ENCODE measurements around the gene ITM2B.
"Not testable (repeated sequence)": the region's sequence is repeated elsewhere in the genome, so short reads cannot be mapped to it uniquely, and the experiment has no call there.

ITM2B gene

GRCh38 chr13:48201044-48201443 lies 32.0 kb upstream of the ITM2B start:
- Histone ChIP-seq H3K9me3 (ENCODE audit: control insufficient read depth in 1 of 2, low read length in 2 of 2) (no peaks in the 10 kb centered on the region), H3K36me3 (ENCODE audit: control insufficient read depth in 1 of 2, insufficient read depth in 2 of 2, low read length in 2 of 2) (no peaks in the 10 kb centered on the region), H3K27ac (ENCODE audit: low read depth, low read length) (no peak overlapping the region), H3K9ac (ENCODE audit: low read depth in 1 of 2, low read length in 2 of 2) (no peak overlapping the region), H3K4me1 (ENCODE audit: control insufficient read depth in 1 of 2, insufficient read depth in 2 of 2, low read length in 2 of 2) (peaks cover 9 to 16% of the 10 kb centered on the region in 2 donors), H3K27me3 (ENCODE audit: control insufficient read depth in 1 of 2, insufficient read depth in 2 of 2, low read length in 2 of 2) (no peaks in the 10 kb centered on the region), H3K4me3 (ENCODE audit: low read depth in 1 of 2, low read length in 2 of 2) (no peak overlapping the region)

- not testable (repeated sequence) for H3K4me3 ChIP-seq (ENCODE audit: low read depth in 1 of 2, low read length in 2 of 2); H3K4me1 ChIP-seq (ENCODE audit: control insufficient read depth in 1 of 2, insufficient read depth in 2 of 2, low read length in 2 of 2); H3K27ac ChIP-seq (ENCODE audit: low read depth, low read length); H3K27me3 ChIP-seq (ENCODE audit: control insufficient read depth in 1 of 2, insufficient read depth in 2 of 2, low read length in 2 of 2); H3K9ac ChIP-seq (ENCODE audit: low read depth in 1 of 2, low read length in 2 of 2); H3K36me3 ChIP-seq (ENCODE audit: control insufficient read depth in 1 of 2, insufficient read depth in 2 of 2, low read length in 2 of 2); H3K9me3 ChIP-seq (ENCODE audit: control insufficient read depth in 1 of 2, low read length in 2 of 2)
Measured at GRCh38 chr13:48207207-48207606, 25.8 kb upstream of the ITM2B start.

- Histone ChIP-seq H3K27ac (ENCODE audit: low read depth, low read length) (no peak overlapping the region), H3K4me1 (ENCODE audit: control insufficient read depth in 1 of 2, insufficient read depth in 2 of 2, low read length in 2 of 2) (no peaks in the 10 kb centered on the region), H3K9ac (ENCODE audit: low read depth in 1 of 2, low read length in 2 of 2) (no peak overlapping the region), H3K9me3 (ENCODE audit: control insufficient read depth in 1 of 2, low read length in 2 of 2) (peaks cover 0 to 4% of the 10 kb centered on the region in 2 donors), H3K36me3 (ENCODE audit: control insufficient read depth in 1 of 2, insufficient read depth in 2 of 2, low read length in 2 of 2) (no peaks in the 10 kb centered on the region), H3K4me3 (ENCODE audit: low read depth in 1 of 2, low read length in 2 of 2) (no peak overlapping the region), H3K27me3 (ENCODE audit: control insufficient read depth in 1 of 2, insufficient read depth in 2 of 2, low read length in 2 of 2) (no peaks in the 10 kb centered on the region)
Measured at GRCh38 chr13:48210178-48210577, 22.8 kb upstream of the ITM2B start.

- H3K27me3 ChIP-seq (ENCODE audit: control insufficient read depth in 1 of 2, insufficient read depth in 2 of 2, low read length in 2 of 2) = no peaks in the 10 kb centered on the region
- H3K27ac ChIP-seq (ENCODE audit: low read depth, low read length) = no peak overlapping the region
- H3K4me1 ChIP-seq (ENCODE audit: control insufficient read depth in 1 of 2, insufficient read depth in 2 of 2, low read length in 2 of 2) = no peaks in the 10 kb centered on the region
- H3K9ac ChIP-seq (ENCODE audit: low read depth in 1 of 2, low read length in 2 of 2) = no peak overlapping the region
- no peaks in the 10 kb centered on the region for H3K36me3 ChIP-seq (ENCODE audit: control insufficient read depth in 1 of 2, insufficient read depth in 2 of 2, low read length in 2 of 2)
- H3K4me3 ChIP-seq (ENCODE audit: low read depth in 1 of 2, low read length in 2 of 2) = no peak overlapping the region
- peaks cover 0 to 4% of the 10 kb centered on the region in 2 donors for H3K9me3 ChIP-seq (ENCODE audit: control insufficient read depth in 1 of 2, low read length in 2 of 2)
Measured at GRCh38 chr13:48214519-48215121, 18.4 kb upstream of the ITM2B start.

GRCh38 chr13:48215511-48216203 lies 17.3 kb upstream of the ITM2B start:
- not testable (repeated sequence) for H3K9me3 ChIP-seq (ENCODE audit: control insufficient read depth in 1 of 2, low read length in 2 of 2); H3K27ac ChIP-seq (ENCODE audit: low read depth, low read length); H3K4me3 ChIP-seq (ENCODE audit: low read depth in 1 of 2, low read length in 2 of 2); H3K4me1 ChIP-seq (ENCODE audit: control insufficient read depth in 1 of 2, insufficient read depth in 2 of 2, low read length in 2 of 2); H3K9ac ChIP-seq (ENCODE audit: low read depth in 1 of 2, low read length in 2 of 2); H3K27me3 ChIP-seq (ENCODE audit: control insufficient read depth in 1 of 2, insufficient read depth in 2 of 2, low read length in 2 of 2); H3K36me3 ChIP-seq (ENCODE audit: control insufficient read depth in 1 of 2, insufficient read depth in 2 of 2, low read length in 2 of 2)

- Histone ChIP-seq H3K9me3 (ENCODE audit: control insufficient read depth in 1 of 2, low read length in 2 of 2) (peaks cover 0 to 4% of the 10 kb centered on the region in 2 donors), H3K9ac (ENCODE audit: low read depth in 1 of 2, low read length in 2 of 2) (no peak overlapping the region), H3K4me1 (ENCODE audit: control insufficient read depth in 1 of 2, insufficient read depth in 2 of 2, low read length in 2 of 2) (peaks cover 0 to 5% of the 10 kb centered on the region in 2 donors), H3K36me3 (ENCODE audit: control insufficient read depth in 1 of 2, insufficient read depth in 2 of 2, low read length in 2 of 2) (no peaks in the 10 kb centered on the region), H3K27me3 (ENCODE audit: control insufficient read depth in 1 of 2, insufficient read depth in 2 of 2, low read length in 2 of 2) (no peaks in the 10 kb centered on the region), H3K4me3 (ENCODE audit: low read depth in 1 of 2, low read length in 2 of 2) (no peak overlapping the region), H3K27ac (ENCODE audit: low read depth, low read length) (no peak overlapping the region)
Measured at GRCh38 chr13:48216204-48216711, 16.7 kb upstream of the ITM2B start.

GRCh38 chr13:48220592-48220980 lies 12.4 kb upstream of the ITM2B start:
- H3K27me3 ChIP-seq (ENCODE audit: control insufficient read depth in 1 of 2, insufficient read depth in 2 of 2, low read length in 2 of 2) = no peaks in the 10 kb centered on the region
- no peaks in the 10 kb centered on the region for H3K36me3 ChIP-seq (ENCODE audit: control insufficient read depth in 1 of 2, insufficient read depth in 2 of 2, low read length in 2 of 2)
- peaks cover 0 to 4% of the 10 kb centered on the region in 2 donors for H3K9me3 ChIP-seq (ENCODE audit: control insufficient read depth in 1 of 2, low read length in 2 of 2)
- H3K27ac ChIP-seq (ENCODE audit: low read depth, low read length) = no peak overlapping the region
- H3K4me3 ChIP-seq (ENCODE audit: low read depth in 1 of 2, low read length in 2 of 2) = no peak overlapping the region
- H3K9ac ChIP-seq (ENCODE audit: low read depth in 1 of 2, low read length in 2 of 2) = no peak overlapping the region
- peaks cover 9 to 20% of the 10 kb centered on the region in 2 donors for H3K4me1 ChIP-seq (ENCODE audit: control insufficient read depth in 1 of 2, insufficient read depth in 2 of 2, low read length in 2 of 2)

GRCh38 chr13:48220981-48221685 lies 11.9 kb upstream of the ITM2B start:
- no peaks in the 10 kb centered on the region for H3K27me3 ChIP-seq (ENCODE audit: control insufficient read depth in 1 of 2, insufficient read depth in 2 of 2, low read length in 2 of 2)
- H3K9ac ChIP-seq (ENCODE audit: low read depth in 1 of 2, low read length in 2 of 2) = peak overlapping the region in 1 of 2 donors; percentile 28
- no peak overlapping the region for H3K4me3 ChIP-seq (ENCODE audit: low read depth in 1 of 2, low read length in 2 of 2)
- peaks cover 9 to 20% of the 10 kb centered on the region in 2 donors for H3K4me1 ChIP-seq (ENCODE audit: control insufficient read depth in 1 of 2, insufficient read depth in 2 of 2, low read length in 2 of 2)
- H3K27ac ChIP-seq (ENCODE audit: low read depth, low read length) = no peak overlapping the region
- H3K36me3 ChIP-seq (ENCODE audit: control insufficient read depth in 1 of 2, insufficient read depth in 2 of 2, low read length in 2 of 2) = no peaks in the 10 kb centered on the region
- H3K9me3 ChIP-seq (ENCODE audit: control insufficient read depth in 1 of 2, low read length in 2 of 2) = peaks cover 0 to 4% of the 10 kb centered on the region in 2 donors

- Histone ChIP-seq H3K27ac (ENCODE audit: low read depth, low read length) (peak overlapping the region; percentile 58), H3K27me3 (ENCODE audit: control insufficient read depth in 1 of 2, insufficient read depth in 2 of 2, low read length in 2 of 2) (no peaks in the 10 kb centered on the region), H3K4me1 (ENCODE audit: control insufficient read depth in 1 of 2, insufficient read depth in 2 of 2, low read length in 2 of 2) (peaks cover 9 to 20% of the 10 kb centered on the region in 2 donors), H3K9ac (ENCODE audit: low read depth in 1 of 2, low read length in 2 of 2) (peak overlapping the region in 1 of 2 donors; percentile 28), H3K36me3 (ENCODE audit: control insufficient read depth in 1 of 2, insufficient read depth in 2 of 2, low read length in 2 of 2) (no peaks in the 10 kb centered on the region), H3K4me3 (ENCODE audit: low read depth in 1 of 2, low read length in 2 of 2) (peak overlapping the region in 1 of 2 donors; percentile 52), H3K9me3 (ENCODE audit: control insufficient read depth in 1 of 2, low read length in 2 of 2) (peaks cover 0 to 4% of the 10 kb centered on the region in 2 donors)
Measured at GRCh38 chr13:48221686-48222187, 11.3 kb upstream of the ITM2B start.
